ENCODE data around the gene SHISAL1. TPM values are rescaled to one million over a fixed set of nuclear protein-coding genes. Genes with fewer than 3 reads are reported as not detected.
A peak's percentile ranks its signal among the peaks of the same experiment; 100 is the strongest.

Gene SHISAL1
- total RNA-seq, 1 donor from 2014 or later = 3.2 TPM

DNA sequence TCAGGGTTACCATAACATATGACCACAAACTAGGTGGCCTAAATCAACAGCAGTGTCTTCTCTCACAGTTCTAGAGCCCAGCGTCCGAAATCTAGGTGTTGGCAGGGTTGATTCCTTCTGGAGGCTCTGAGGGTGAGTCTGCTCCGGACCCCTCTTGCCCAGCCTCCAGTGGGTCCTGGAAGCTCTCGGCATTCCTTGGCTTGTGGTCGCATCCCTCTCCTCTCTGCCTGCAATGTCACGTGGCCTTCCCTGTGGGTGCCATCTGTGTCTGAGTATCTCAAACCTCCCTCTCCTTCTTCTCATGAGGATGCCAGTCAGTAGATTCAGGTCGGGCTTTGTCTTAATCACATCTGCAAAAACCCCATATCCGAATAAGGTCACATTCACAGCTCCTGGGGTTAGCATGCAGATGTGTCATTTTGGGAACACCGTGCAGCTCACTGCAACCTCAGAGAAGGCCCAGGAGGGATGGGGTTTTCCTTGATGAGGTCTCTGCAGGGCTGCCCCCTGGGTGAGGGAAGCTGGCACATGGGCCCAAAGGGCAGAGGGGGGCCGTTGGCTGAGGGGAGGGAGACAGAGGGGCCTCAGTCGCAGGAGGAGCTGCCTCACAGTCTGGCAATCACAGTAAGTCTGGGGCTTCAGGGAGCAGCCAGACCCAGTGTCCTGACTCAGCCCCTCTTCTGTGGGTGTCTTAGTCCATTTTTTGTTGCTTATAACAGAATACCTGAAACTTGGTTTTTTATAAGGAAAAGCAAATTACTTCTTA is 90.9 kb downstream of the SHISAL1 start:
- no peak overlapping the region for H3K27ac Mint-ChIP-seq (ENCODE audit: unreplicated experiment)
- H3K9me3 Mint-ChIP-seq (ENCODE audit: unreplicated experiment) = no peaks in the 10 kb centered on the region
- no peak for DNase-seq
- H3K36me3 Mint-ChIP-seq (ENCODE audit: unreplicated experiment) = no peaks in the 10 kb centered on the region
- peaks cover 2% of the 10 kb centered on the region for H3K4me1 Mint-ChIP-seq (ENCODE audit: low read depth, unreplicated experiment)
- peaks cover 5% of the 10 kb centered on the region for H3K27me3 Mint-ChIP-seq (ENCODE audit: unreplicated experiment)
- TF ChIP-seq, protein P1, sequence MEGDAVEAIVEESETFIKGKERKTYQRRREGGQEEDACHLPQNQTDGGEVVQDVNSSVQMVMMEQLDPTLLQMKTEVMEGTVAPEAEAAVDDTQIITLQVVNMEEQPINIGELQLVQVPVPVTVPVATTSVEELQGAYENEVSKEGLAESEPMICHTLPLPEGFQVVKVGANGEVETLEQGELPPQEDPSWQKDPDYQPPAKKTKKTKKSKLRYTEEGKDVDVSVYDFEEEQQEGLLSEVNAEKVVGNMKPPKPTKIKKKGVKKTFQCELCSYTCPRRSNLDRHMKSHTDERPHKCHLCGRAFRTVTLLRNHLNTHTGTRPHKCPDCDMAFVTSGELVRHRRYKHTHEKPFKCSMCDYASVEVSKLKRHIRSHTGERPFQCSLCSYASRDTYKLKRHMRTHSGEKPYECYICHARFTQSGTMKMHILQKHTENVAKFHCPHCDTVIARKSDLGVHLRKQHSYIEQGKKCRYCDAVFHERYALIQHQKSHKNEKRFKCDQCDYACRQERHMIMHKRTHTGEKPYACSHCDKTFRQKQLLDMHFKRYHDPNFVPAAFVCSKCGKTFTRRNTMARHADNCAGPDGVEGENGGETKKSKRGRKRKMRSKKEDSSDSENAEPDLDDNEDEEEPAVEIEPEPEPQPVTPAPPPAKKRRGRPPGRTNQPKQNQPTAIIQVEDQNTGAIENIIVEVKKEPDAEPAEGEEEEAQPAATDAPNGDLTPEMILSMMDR (IDR thresholded peaks at IDR 0.05; ENCODE audit: partially characterized antibody, unreplicated experiment) = no peak
- H3K4me3 Mint-ChIP-seq (ENCODE audit: unreplicated experiment) = peak overlapping the region; percentile 16

DNA sequence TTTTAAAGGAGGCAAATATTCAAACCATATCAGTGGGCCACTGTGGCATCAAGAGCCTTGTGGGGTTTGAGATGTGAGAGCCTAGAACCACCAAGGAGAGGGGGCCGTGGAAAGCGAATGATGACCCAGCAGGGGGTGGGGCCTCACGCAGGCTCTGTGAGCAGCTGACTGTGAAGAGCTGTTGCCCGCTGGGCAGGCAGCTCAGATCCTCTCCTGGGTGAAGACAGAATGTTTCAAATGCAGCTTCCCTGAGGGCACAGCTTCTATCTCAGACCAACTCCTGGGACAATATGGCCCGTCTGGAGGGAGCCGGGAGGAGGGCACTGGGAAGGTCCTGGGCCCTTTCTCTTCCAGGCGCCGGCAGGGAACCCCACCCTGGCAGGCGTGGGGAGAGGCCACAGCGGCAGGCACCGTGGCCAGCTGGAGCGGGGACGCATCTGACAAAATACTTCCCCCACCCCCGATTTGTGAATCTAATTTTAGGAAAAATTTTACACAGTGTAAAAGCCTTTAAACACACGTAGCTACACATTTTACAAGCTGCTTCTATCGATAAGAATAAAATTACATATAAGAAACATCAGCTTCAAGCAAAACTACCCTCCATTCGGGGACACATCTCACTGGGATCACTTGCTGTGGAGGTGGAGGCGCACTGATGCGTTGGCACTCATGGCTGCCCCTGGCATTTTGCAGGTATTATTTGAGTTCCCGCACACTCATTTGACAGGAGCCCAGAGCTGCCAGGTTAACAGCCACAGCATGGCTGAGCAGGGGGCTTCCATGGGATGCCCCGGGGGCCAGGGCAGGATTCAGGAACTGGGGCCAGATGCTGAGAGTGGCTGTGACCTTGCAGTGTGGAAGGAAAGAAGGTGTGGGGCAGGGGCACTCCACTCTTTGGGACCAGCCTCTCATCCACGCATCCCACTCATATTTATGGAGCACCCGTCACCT is 91.7 kb downstream of the SHISAL1 start:
- TF ChIP-seq, protein P1 (IDR thresholded peaks at IDR 0.05; ENCODE audit: partially characterized antibody, unreplicated experiment) = no peak
- H3K27me3 Mint-ChIP-seq (ENCODE audit: unreplicated experiment) = peaks cover 5% of the 10 kb centered on the region
- H3K36me3 Mint-ChIP-seq (ENCODE audit: unreplicated experiment) = no peaks in the 10 kb centered on the region
- no peak overlapping the region for H3K27ac Mint-ChIP-seq (ENCODE audit: unreplicated experiment)
- no peaks in the 10 kb centered on the region for H3K9me3 Mint-ChIP-seq (ENCODE audit: unreplicated experiment)
- DNase-seq = no peak
- H3K4me1 Mint-ChIP-seq (ENCODE audit: low read depth, unreplicated experiment) = peaks cover 8% of the 10 kb centered on the region
- H3K4me3 Mint-ChIP-seq (ENCODE audit: unreplicated experiment) = no peak overlapping the region

DNA sequence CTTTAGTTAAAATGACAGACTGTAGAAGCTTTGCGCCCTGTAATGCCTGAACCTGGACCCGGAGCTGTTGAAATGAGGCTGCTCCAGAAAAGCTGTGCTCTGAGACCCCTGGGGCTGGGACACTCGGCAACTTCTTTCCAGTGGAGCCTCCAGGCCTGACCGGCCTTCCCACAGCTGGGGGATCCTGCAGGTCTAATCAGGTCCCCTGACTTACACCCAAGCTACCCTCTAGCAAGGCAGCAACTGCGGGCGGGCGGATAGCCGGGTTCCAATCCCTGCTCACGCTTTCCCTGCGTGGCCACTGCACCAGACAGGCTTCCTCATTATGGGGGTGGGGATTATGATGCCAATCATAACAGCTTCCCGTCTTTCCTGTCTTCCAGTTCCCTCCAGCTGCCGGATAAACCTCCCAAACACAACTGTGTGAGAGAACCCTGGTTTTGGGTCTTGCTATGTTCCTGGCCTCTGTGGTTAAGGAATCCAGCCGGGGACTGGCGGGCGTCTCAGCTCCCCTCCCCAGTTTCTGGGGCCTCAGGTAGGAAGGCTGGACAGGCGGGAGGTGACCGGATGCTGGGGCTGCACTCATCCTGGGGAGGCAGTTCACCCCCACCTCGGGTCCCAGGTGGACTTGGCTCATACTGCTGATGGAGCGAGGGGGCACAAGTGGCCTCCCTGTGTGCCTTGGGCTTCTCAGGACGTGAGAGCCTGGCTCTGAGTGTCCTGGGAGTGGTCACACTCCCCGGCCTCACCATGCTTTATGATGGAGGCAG is 93.5 kb downstream of the SHISAL1 start:
- TF ChIP-seq, protein P1 (IDR thresholded peaks at IDR 0.05; ENCODE audit: partially characterized antibody, unreplicated experiment) = no peak
- H3K27me3 Mint-ChIP-seq (ENCODE audit: unreplicated experiment) = peaks cover 1% of the 10 kb centered on the region
- H3K27ac Mint-ChIP-seq (ENCODE audit: unreplicated experiment) = no peak overlapping the region
- peaks cover 8% of the 10 kb centered on the region for H3K4me1 Mint-ChIP-seq (ENCODE audit: low read depth, unreplicated experiment)
- H3K4me3 Mint-ChIP-seq (ENCODE audit: unreplicated experiment) = no peak overlapping the region
- no peaks in the 10 kb centered on the region for H3K36me3 Mint-ChIP-seq (ENCODE audit: unreplicated experiment)
- no peaks in the 10 kb centered on the region for H3K9me3 Mint-ChIP-seq (ENCODE audit: unreplicated experiment)
- no peak for DNase-seq

DNA sequence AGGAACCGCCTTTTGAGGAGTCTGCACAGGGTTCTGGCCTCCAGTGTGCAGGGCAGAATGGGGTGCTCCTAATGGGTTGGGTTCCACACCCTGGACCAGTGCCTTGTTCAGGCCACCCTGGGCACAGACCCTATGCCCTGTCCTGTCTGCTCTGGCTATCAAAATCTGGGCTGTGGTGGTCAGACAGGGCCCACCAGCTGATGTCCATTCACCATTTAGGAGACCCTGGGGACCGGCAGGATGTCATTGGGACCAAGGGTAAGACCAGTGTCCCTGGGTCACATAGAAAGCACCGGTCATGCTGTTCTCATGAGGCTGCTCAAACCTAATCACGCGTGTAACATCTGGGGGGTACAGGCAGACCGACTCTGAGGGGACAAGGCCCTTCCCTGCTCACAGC is 94.7 kb downstream of the SHISAL1 start:
- H3K9me3 Mint-ChIP-seq (ENCODE audit: unreplicated experiment) = no peaks in the 10 kb centered on the region
- TF ChIP-seq, protein P1 (IDR thresholded peaks at IDR 0.05; ENCODE audit: partially characterized antibody, unreplicated experiment) = no peak
- H3K4me1 Mint-ChIP-seq (ENCODE audit: low read depth, unreplicated experiment) = peaks cover 8% of the 10 kb centered on the region
- DNase-seq = no peak
- H3K4me3 Mint-ChIP-seq (ENCODE audit: unreplicated experiment) = no peak overlapping the region
- peaks cover 1% of the 10 kb centered on the region for H3K27me3 Mint-ChIP-seq (ENCODE audit: unreplicated experiment)
- no peaks in the 10 kb centered on the region for H3K36me3 Mint-ChIP-seq (ENCODE audit: unreplicated experiment)
- no peak overlapping the region for H3K27ac Mint-ChIP-seq (ENCODE audit: unreplicated experiment)

Measured in glutamatergic neuron (in vitro differentiated cells).